Glutamatergic neuron (in vitro differentiated cells): ENCODE results near the gene GRIN1. TPM values are rescaled to one million over a fixed set of nuclear protein-coding genes. Genes with fewer than 3 reads are reported as not detected.

Experiments used
- DNase-seq: peaks from one replicate; pipeline ENCODE4 v3.0.0; 2022
- H3K27ac Mint-ChIP-seq: one replicate; pipeline ENCODE4 v1.8.0; 2020; ENCODE audit warnings: mild to moderate bottlenecking, mixed read lengths, inconsistent platforms; ENCODE audit not compliant: unreplicated experiment
- H3K27me3 Mint-ChIP-seq: one replicate; pipeline ENCODE4 v1.8.0; 2020; ENCODE audit warnings: mild to moderate bottlenecking, moderate library complexity, mixed read lengths, inconsistent platforms; ENCODE audit not compliant: unreplicated experiment
- H3K36me3 Mint-ChIP-seq: one replicate; pipeline ENCODE4 v1.8.0; 2020; ENCODE audit warnings: mild to moderate bottlenecking, mixed read lengths, inconsistent platforms; ENCODE audit not compliant: unreplicated experiment
- H3K4me1 Mint-ChIP-seq: one replicate; pipeline ENCODE4 v1.8.0; 2020; ENCODE audit warnings: mild to moderate bottlenecking, low read depth, mixed read lengths, inconsistent platforms; ENCODE audit not compliant: unreplicated experiment
- H3K4me3 Mint-ChIP-seq: one replicate; pipeline ENCODE4 v1.8.0; 2020; ENCODE audit warnings: mild to moderate bottlenecking, mixed read lengths, inconsistent platforms; ENCODE audit not compliant: unreplicated experiment
- H3K9me3 Mint-ChIP-seq: one replicate; pipeline ENCODE4 v1.8.0; 2020; ENCODE audit warnings: mild to moderate bottlenecking, moderate library complexity, mixed read lengths, inconsistent platforms; ENCODE audit not compliant: unreplicated experiment
- CTCF ChIP-seq: fragments of 200-600 bp; sonication (generic); IDR thresholded peaks from one replicate; pipeline ENCODE4 v1.5.0; 2021; ENCODE audit not compliant: partially characterized antibody, unreplicated experiment
- total RNA-seq: library from RNA; stranded (reverse); fragmentation: NEBNext Ultra II Directional; extraction: Animal tissue kit (Norgen Biotek cat#: 25700); gene quantifications from one replicate; pipeline ENCODE4 v1.2.1, GENCODE V29; 2021; ENCODE audit not compliant: unreplicated experiment

Gene GRIN1
- total RNA-seq, 1 donor from 2014 or later, result 5.5 TPM

- no peak for TF ChIP-seq CTCF
- Mint-ChIP-seq H3K4me3 (peak overlapping the region; percentile 81), H3K9me3 (peaks cover 3% of the 10 kb centered on the region), H3K4me1 (peaks cover 7% of the 10 kb centered on the region), H3K27me3 (peaks cover 5% of the 10 kb centered on the region), H3K27ac (no peak overlapping the region), H3K36me3 (no peaks in the 10 kb centered on the region)
- DNase-seq, result peak; percentile 39
Measured at GRCh38 chr9:137199411-137200121, 60.6 kb downstream of the GRIN1 start.

GRCh38 chr9:137200311-137201204, 61.6 kb downstream of the GRIN1 start, which contains the start of gene TPRN:
Gene TPRN (minus strand): TSS chr9:137200741. CDS start chr9:137200711, 30 bp downstream.
- peaks cover 7% of the 10 kb centered on the region for H3K4me1 Mint-ChIP-seq
- no peaks in the 10 kb centered on the region for H3K36me3 Mint-ChIP-seq
- peak within 1 kb of the TSS; percentile 86 for H3K4me3 Mint-ChIP-seq
- peaks cover 4% of the 10 kb centered on the region for H3K9me3 Mint-ChIP-seq
- DNase-seq, result peak; percentile 99
- no peak for TF ChIP-seq CTCF
- H3K27me3 Mint-ChIP-seq, result peaks cover 5% of the 10 kb centered on the region
- peak within 1 kb of the TSS; percentile 82 for H3K27ac Mint-ChIP-seq

- DNase-seq, result no peak
Measured at GRCh38 chr9:137201205-137201868, 62.4 kb downstream of the GRIN1 start.

GRCh38 chr9:137202966-137203365, 64.0 kb downstream of the GRIN1 start:
- H3K9me3 Mint-ChIP-seq, result peaks cover 12% of the 10 kb centered on the region
- no peak for DNase-seq
- H3K36me3 Mint-ChIP-seq, result peaks cover 5% of the 10 kb centered on the region
- no peak overlapping the region for H3K27ac Mint-ChIP-seq
- H3K4me1 Mint-ChIP-seq, result peaks cover 13% of the 10 kb centered on the region
- H3K27me3 Mint-ChIP-seq, result peaks cover 5% of the 10 kb centered on the region
- H3K4me3 Mint-ChIP-seq, result peak overlapping the region; percentile 15
- no peak for TF ChIP-seq CTCF

More at GRCh38 chr9:137201205-137201868, 62.4 kb downstream of the GRIN1 start:
- no peak for TF ChIP-seq CTCF
- H3K27ac Mint-ChIP-seq, result peak overlapping the region; percentile 82
- H3K36me3 Mint-ChIP-seq, result no peaks in the 10 kb centered on the region
- peaks cover 8% of the 10 kb centered on the region for H3K4me1 Mint-ChIP-seq
- H3K4me3 Mint-ChIP-seq, result peak overlapping the region; percentile 86
- peaks cover 5% of the 10 kb centered on the region for H3K9me3 Mint-ChIP-seq
- peaks cover 5% of the 10 kb centered on the region for H3K27me3 Mint-ChIP-seq
